Measurements from ENCODE around the gene MAML3.

DNA sequence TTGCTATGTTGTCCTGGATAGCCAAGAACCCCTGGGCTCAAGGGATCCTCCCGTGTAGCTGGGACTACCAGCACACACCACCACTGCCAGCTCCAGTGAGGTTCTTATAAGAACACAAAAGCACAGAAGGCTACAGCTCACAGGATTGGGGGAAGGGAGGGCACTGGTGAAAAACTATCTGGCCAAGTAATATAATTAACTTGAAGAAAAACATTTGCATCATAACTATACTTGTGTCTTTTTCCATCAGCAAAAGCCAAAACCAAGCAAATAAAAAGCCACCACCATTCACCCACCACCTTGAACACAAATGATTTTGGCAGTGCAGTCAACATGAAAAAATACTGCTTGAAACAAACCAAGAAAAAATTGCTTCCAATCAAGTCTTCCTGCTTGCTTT, 188.2 kb downstream of the MAML3 start:
- TF ChIP-seq, protein P1, sequence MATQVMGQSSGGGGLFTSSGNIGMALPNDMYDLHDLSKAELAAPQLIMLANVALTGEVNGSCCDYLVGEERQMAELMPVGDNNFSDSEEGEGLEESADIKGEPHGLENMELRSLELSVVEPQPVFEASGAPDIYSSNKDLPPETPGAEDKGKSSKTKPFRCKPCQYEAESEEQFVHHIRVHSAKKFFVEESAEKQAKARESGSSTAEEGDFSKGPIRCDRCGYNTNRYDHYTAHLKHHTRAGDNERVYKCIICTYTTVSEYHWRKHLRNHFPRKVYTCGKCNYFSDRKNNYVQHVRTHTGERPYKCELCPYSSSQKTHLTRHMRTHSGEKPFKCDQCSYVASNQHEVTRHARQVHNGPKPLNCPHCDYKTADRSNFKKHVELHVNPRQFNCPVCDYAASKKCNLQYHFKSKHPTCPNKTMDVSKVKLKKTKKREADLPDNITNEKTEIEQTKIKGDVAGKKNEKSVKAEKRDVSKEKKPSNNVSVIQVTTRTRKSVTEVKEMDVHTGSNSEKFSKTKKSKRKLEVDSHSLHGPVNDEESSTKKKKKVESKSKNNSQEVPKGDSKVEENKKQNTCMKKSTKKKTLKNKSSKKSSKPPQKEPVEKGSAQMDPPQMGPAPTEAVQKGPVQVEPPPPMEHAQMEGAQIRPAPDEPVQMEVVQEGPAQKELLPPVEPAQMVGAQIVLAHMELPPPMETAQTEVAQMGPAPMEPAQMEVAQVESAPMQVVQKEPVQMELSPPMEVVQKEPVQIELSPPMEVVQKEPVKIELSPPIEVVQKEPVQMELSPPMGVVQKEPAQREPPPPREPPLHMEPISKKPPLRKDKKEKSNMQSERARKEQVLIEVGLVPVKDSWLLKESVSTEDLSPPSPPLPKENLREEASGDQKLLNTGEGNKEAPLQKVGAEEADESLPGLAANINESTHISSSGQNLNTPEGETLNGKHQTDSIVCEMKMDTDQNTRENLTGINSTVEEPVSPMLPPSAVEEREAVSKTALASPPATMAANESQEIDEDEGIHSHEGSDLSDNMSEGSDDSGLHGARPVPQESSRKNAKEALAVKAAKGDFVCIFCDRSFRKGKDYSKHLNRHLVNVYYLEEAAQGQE (IDR thresholded peaks at IDR 0.05; ENCODE audit: low read depth) = no peak
- no peak for TF ChIP-seq RAD21 (IDR thresholded peaks at IDR 0.05; ENCODE audit: low read depth)
- no peak for TF ChIP-seq TAF1 (IDR thresholded peaks at IDR 0.05; ENCODE audit: low read depth)
- TF ChIP-seq ZBTB7A (IDR thresholded peaks at IDR 0.05; ENCODE audit: low read depth) = no peak
- no peak for TF ChIP-seq EP300 (IDR thresholded peaks at IDR 0.05; ENCODE audit: borderline replicate concordance)
- TF ChIP-seq CEBPB (IDR thresholded peaks at IDR 0.05) = no peak
- no peak for TF ChIP-seq CREB1 (IDR thresholded peaks at IDR 0.05; ENCODE audit: low read depth)
- no peak for TF ChIP-seq EGR1 (IDR thresholded peaks at IDR 0.05)
- TF ChIP-seq NFIC (IDR thresholded peaks at IDR 0.05) = no peak
- no peak for TF ChIP-seq YY1 (IDR thresholded peaks at IDR 0.05; ENCODE audit: low read depth)
- TF ChIP-seq TEAD4 (IDR thresholded peaks at IDR 0.05) = no peak
- TF ChIP-seq FOXM1 (IDR thresholded peaks at IDR 0.05; ENCODE audit: borderline replicate concordance, low read depth) = no peak
- TF ChIP-seq, protein P2, sequence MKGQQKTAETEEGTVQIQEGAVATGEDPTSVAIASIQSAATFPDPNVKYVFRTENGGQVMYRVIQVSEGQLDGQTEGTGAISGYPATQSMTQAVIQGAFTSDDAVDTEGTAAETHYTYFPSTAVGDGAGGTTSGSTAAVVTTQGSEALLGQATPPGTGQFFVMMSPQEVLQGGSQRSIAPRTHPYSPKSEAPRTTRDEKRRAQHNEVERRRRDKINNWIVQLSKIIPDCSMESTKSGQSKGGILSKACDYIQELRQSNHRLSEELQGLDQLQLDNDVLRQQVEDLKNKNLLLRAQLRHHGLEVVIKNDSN (IDR thresholded peaks at IDR 0.05) = no peak
- TF ChIP-seq, protein P3, sequence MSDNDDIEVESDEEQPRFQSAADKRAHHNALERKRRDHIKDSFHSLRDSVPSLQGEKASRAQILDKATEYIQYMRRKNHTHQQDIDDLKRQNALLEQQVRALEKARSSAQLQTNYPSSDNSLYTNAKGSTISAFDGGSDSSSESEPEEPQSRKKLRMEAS (IDR thresholded peaks at IDR 0.05) = no peak

Data from Ishikawa (cell line).